A673 (cell line): Measurements from ENCODE around the gene RPL36.

Source experiments
- CTCF ChIP-seq: fragments of 300-800, 200-600 bp; sonication (generic); conservative IDR thresholded peaks from 2 replicates; pipeline ENCODE4 v1.5.1; 2017; ENCODE audit warnings: low read depth, mild to moderate bottlenecking, antibody characterized with exemption, low read length, moderate library complexity, mixed read lengths
- EZH2 ChIP-seq: fragments of 200-600 bp; sonication (generic); IDR thresholded peaks from 2 replicates; pipeline ENCODE4 v1.6.1; 2017; ENCODE audit warnings: borderline replicate concordance, low read depth, mild to moderate bottlenecking, mixed read lengths, antibody characterized with exemption, low read length; ENCODE audit not compliant: poor library complexity, severe bottlenecking

GRCh38 chr19:5686647-5687359 lies 3.3 kb upstream of the RPL36 start:
- TF ChIP-seq EZH2 (no peak), CTCF (peak; percentile 96)
